Measurements from ENCODE around the gene MCM9.
"Not testable (repeated sequence)": the region's sequence is repeated elsewhere in the genome, so short reads cannot be mapped to it uniquely, and the experiment has no call there.

- not testable (repeated sequence) for TF ChIP-seq EZH2 (IDR thresholded peaks at IDR 0.05; ENCODE audit: borderline replicate concordance, low read length); CTCF (IDR thresholded peaks at IDR 0.05; ENCODE audit: low read length)
Measured at GRCh38 chr6:118765316-118765715, 169.6 kb downstream of the MCM9 start.
